VCaP (cell line): ENCODE data around the gene CHMP4B.

Experiments used
- H3K27ac ChIP-seq: fragments of 450-650 bp; 2 replicates; pipeline ENCODE4 v1.5.1; 2017
- CTCF ChIP-seq: fragments of 450-650 bp; conservative IDR thresholded peaks from 2 replicates; pipeline ENCODE4 v1.5.1; 2017; ENCODE audit warnings: mild to moderate bottlenecking, moderate library complexity

CHMP4B gene

GRCh38 chr20:33848391-33848790 lies 37.2 kb downstream of the CHMP4B start:
- H3K27ac ChIP-seq = no peak overlapping the region
- no peak for TF ChIP-seq CTCF

DNA sequence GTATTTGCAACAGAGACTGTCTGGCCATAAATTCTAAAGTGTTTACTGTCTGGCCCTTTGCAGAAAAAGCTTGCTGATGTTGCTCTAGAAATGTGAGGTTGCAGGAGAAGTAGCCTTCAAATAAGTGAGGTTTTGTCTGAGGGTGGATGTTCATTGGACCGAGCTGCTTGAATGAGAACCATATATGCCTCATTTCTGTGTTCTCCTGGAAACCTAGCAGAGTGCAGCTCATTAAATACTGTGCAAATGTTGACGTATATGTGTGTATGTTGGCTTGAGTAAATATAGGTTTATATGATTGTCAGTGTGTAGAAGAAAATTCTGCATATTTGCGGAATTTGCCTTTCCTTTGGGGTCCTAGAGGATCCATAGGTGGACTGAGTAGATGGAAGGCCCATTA lies 39.0 kb downstream of the CHMP4B start:
- H3K27ac ChIP-seq = no peak overlapping the region
- TF ChIP-seq CTCF = no peak

DNA sequence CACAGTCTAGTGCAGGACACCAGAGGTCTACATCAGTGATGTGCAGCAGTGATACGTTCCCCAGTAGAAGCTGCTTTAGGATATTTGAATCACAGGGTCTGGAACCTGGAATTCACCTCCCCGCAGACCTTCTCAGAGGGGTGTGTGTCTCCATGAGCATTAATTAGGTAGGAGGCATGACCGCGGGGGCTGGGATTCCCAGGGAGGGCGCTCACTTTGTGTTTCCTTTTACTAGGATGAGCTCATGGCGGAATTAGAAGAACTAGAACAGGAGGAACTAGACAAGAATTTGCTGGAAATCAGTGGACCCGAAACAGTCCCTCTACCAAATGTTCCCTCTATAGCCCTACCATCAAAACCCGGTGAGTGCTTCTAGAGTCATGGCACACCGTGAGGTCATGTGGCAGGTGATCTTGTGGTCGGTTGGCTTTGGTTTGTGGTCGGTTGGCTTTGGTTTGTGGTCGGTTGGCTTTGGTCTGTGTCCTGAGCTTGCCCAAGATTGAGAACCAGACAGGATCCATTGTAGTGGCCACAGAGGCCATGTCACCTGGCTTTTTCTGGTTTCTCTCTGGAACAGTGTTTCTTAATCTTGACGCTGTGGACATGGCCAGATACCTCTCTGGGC lies 40.8 kb downstream of the CHMP4B start:
- no peak overlapping the region for H3K27ac ChIP-seq
- TF ChIP-seq CTCF = no peak

- H3K27ac ChIP-seq = no peak overlapping the region
- no peak for TF ChIP-seq CTCF
Measured at GRCh38 chr20:33852626-33853506, 41.7 kb downstream of the CHMP4B start.

DNA sequence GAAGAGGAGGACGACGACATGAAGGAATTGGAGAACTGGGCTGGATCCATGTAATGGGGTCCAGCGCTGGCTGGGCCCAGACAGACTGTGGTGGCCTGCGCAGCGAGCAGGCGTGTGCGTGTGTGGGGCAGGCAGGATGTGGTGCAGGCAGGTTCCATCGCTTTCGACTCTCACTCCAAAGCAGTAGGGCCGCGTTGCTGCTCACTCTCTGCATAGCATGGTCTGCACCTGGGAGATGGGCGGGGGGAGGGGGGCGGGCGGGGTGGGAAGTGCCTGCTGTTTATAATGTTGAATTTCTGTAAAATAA lies 42.3 kb downstream of the CHMP4B start:
- no peak overlapping the region for H3K27ac ChIP-seq
- TF ChIP-seq CTCF = no peak

GRCh38 chr20:33857722-33858563 lies 46.8 kb downstream of the CHMP4B start:
- H3K27ac ChIP-seq = no peak overlapping the region
- no peak for TF ChIP-seq CTCF

DNA sequence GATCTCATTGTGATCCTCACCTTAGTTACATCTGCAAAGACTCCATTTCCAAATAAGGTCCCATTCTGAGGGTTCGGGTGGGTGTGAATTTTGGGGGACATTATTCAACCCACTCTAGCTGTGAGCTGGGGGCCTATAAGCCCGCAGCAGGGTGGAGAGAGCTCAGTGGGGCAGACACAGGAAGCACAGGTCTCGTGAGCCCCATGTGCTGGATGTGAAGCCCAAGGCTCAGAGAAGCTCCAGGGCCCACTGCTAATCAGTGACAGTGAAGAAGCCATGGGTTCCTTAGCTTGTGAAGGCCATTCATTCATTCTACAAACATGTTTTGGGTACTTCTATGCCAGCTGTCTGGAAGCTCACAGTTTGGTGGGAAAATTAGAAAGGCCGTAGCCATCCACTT lies 47.5 kb downstream of the CHMP4B start:
- TF ChIP-seq CTCF = no peak
- H3K27ac ChIP-seq = no peak overlapping the region
